Nephron progenitor cell (in vitro differentiated cells): Measurements from ENCODE around the gene PCDH9.

Experiments used
- DNase-seq: peaks from one replicate; pipeline ENCODE4 v3.0.0; 2021
- H3K27ac Mint-ChIP-seq: 2 replicates; pipeline ENCODE4 v1.8.0; 2021; ENCODE audit warnings: mild to moderate bottlenecking, moderate library complexity, mixed read lengths
- H3K27me3 Mint-ChIP-seq: 2 replicates; pipeline ENCODE4 v1.8.0; 2021; ENCODE audit warnings: mild to moderate bottlenecking, low read depth, mixed read lengths; ENCODE audit not compliant: poor library complexity
- H3K36me3 Mint-ChIP-seq: 2 replicates; pipeline ENCODE4 v1.8.0; 2021; ENCODE audit warnings: low read depth, mixed read lengths
- H3K4me1 Mint-ChIP-seq: 2 replicates; pipeline ENCODE4 v1.8.0; 2021; ENCODE audit warnings: mixed read lengths
- H3K4me3 Mint-ChIP-seq: 2 replicates; pipeline ENCODE4 v1.8.0; 2021; ENCODE audit warnings: mild to moderate bottlenecking, moderate library complexity, mixed read lengths
- H3K9me3 Mint-ChIP-seq: 2 replicates; pipeline ENCODE4 v1.8.0; 2021; ENCODE audit warnings: mild to moderate bottlenecking, moderate library complexity, mixed read lengths
- TF ChIP-seq, protein P1 (sequence below): fragments of 200-600 bp; sonication (generic); IDR thresholded peaks from 2 replicates; pipeline ENCODE4 v1.5.0; 2021; ENCODE audit warnings: antibody characterized with exemption

Gene PCDH9

DNA sequence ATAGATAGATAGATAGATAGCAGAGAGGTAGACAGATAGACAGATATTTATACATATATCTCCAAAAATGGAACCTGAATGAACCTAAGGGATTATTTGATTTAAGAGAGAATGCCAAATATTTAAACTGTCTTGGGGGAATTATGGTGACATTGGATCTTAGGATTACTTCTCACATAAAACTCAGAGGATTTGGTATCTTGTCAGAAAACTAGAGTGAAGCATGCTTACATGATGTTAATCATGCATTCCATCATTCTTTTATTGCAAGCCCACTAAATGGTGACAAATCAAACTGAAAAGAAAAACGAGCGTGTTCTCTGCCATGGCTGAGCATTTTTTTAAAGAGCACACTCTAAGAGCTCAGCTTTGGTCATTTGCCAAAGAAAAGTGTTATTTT, 165.2 kb downstream of the PCDH9 start:
- no peaks in the 10 kb centered on the region for H3K36me3 Mint-ChIP-seq

DNA sequence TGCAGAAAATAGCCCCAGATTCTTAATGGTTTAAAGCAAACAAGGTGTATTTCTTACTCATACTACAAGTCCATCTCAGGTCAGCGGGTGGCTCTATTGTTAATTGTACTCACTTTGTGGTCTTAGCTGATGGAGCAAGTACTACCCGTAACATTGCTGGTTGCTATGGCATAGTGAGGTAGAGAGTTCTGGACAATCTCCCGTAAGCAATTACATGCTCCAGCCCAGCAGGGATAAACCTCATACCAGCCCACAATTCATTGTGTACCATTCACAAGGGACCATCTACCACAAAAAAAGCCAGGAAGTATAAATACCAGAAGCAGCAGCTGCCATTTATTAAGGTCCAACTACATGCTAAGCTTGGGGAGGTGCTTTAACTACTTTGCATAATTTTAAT, 167.1 kb downstream of the PCDH9 start:
- Mint-ChIP-seq H3K4me1 (peaks cover 8% of the 10 kb centered on the region), H3K4me3 (no peak overlapping the region), H3K9me3 (no peaks in the 10 kb centered on the region), H3K27me3 (no peaks in the 10 kb centered on the region), H3K27ac (no peak overlapping the region), H3K36me3 (no peaks in the 10 kb centered on the region)
- DNase-seq = no peak
- TF ChIP-seq, protein P1, sequence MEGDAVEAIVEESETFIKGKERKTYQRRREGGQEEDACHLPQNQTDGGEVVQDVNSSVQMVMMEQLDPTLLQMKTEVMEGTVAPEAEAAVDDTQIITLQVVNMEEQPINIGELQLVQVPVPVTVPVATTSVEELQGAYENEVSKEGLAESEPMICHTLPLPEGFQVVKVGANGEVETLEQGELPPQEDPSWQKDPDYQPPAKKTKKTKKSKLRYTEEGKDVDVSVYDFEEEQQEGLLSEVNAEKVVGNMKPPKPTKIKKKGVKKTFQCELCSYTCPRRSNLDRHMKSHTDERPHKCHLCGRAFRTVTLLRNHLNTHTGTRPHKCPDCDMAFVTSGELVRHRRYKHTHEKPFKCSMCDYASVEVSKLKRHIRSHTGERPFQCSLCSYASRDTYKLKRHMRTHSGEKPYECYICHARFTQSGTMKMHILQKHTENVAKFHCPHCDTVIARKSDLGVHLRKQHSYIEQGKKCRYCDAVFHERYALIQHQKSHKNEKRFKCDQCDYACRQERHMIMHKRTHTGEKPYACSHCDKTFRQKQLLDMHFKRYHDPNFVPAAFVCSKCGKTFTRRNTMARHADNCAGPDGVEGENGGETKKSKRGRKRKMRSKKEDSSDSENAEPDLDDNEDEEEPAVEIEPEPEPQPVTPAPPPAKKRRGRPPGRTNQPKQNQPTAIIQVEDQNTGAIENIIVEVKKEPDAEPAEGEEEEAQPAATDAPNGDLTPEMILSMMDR = no peak

More for the DNA sequence above, 165.2 kb downstream of the PCDH9 start:
- no peak for DNase-seq
- no peaks in the 10 kb centered on the region for H3K27me3 Mint-ChIP-seq
- H3K9me3 Mint-ChIP-seq = no peaks in the 10 kb centered on the region
- peaks cover 16% of the 10 kb centered on the region for H3K4me1 Mint-ChIP-seq
- TF ChIP-seq, protein P1 = no peak
- H3K4me3 Mint-ChIP-seq = no peak overlapping the region
- H3K27ac Mint-ChIP-seq = no peak overlapping the region

DNA sequence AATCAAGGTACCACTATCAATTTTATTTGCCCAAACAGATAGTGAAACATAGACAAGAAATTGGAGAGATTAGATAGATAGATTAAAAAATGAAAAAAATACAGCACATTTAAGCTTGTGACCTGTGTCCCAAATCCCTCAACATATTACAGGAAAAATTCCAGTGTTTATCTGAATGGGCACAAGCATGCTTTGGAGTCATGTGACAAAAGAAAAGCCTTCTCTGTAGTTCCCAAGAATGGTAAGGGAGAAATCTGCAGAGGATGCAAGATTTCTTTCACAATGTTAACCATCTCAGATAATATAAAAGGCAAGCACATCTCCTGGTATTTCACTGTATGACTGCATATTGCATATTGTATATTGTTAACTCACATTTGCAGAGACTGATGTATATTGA, 168.0 kb downstream of the PCDH9 start:
- Mint-ChIP-seq H3K9me3 (no peaks in the 10 kb centered on the region), H3K36me3 (no peaks in the 10 kb centered on the region), H3K27me3 (no peaks in the 10 kb centered on the region), H3K27ac (no peak overlapping the region), H3K4me1 (peaks cover 10% of the 10 kb centered on the region), H3K4me3 (no peak overlapping the region)
- TF ChIP-seq, protein P1 = no peak
- DNase-seq = no peak

DNA sequence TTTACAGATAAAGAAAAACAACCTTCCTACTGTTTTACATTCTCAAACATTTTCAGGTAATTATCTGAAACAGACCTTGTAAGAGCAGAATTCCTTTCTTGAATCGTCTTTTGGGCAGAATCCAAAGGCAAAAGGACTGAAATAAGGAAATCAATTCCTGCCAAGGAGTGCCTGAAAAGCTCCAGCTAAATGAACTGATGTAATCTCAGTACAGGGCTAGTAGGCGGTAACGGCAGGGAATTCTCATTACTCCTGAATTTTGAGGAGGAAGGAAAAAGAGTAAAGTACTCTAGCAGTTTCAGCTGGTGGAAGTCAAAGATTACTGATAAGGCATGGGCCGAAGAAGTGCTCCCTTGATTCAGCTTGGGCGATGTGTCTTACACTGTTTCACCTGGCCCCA, 168.4 kb downstream of the PCDH9 start:
- peaks cover 12% of the 10 kb centered on the region for H3K4me1 Mint-ChIP-seq
- no peaks in the 10 kb centered on the region for H3K36me3 Mint-ChIP-seq
- no peaks in the 10 kb centered on the region for H3K27me3 Mint-ChIP-seq
- TF ChIP-seq, protein P1 = no peak
- DNase-seq = no peak
- no peak overlapping the region for H3K4me3 Mint-ChIP-seq
- no peak overlapping the region for H3K27ac Mint-ChIP-seq
- no peaks in the 10 kb centered on the region for H3K9me3 Mint-ChIP-seq

DNA sequence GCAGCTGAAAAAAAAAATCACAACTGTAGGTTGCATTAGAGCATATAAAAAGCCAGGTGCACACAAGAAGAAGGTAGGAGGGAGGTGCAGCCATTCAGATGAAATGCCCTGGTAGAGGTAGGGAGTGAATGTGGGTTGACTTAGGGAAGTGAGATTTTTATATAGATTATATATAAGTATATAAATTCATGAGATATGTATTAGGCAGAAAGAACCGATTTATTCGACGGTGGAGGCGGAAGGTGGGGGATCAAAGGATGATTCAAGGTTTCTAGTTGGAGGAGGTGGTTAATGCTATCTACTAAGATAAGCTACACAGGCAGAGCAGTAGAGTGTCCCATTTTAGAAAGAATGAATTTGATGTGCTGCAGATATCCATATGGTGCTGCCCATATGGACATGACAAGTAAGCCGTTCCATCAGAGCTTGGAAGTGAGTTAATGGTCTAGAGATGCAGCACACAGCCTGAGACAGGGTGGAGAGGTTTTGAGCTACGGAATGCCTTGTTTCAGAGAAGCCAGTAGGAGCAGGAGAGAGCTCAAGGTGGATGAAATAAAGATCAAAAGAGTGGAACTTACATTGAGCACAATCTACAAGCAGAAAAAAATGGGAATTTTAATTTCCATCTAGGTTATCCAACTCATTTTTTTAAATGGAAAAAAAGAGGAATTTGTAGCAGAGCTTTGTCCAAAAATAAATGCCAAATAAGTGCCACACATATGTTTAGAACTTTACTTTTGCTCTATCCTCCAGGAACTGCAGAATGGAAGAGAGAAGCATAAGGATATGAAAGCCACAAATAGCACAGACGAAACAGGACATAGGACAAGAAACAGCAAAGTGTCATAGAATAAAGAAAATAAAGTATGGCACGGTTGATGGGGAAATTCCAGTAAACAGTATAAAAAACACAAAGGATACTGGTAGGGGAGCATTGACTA, 177.3 kb downstream of the PCDH9 start:
- TF ChIP-seq, protein P1 = no peak
- H3K4me3 Mint-ChIP-seq = no peak overlapping the region
- H3K36me3 Mint-ChIP-seq = no peaks in the 10 kb centered on the region
- no peak for DNase-seq
- H3K27me3 Mint-ChIP-seq = no peaks in the 10 kb centered on the region
- H3K9me3 Mint-ChIP-seq = no peaks in the 10 kb centered on the region
- peak overlapping the region; percentile 55 for H3K27ac Mint-ChIP-seq
- H3K4me1 Mint-ChIP-seq = peaks cover 12% of the 10 kb centered on the region

DNA sequence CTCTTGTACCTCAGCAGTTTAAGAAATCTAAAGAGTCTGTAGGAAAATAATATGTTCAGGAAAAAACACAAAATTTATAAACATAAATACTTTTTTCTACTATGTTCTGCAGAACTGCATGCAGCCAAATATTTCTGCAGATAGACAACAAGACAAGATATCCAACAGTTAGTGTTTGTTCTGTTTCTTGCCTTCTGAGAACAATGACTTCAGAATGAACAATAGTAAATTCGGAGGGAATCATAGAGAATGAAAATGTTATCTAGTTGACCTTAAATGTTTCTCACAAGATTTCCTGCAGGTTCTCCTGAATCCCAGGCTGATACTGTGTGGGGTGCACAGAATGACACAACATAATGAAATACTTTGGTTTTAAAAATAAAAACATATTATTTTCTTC, 180.4 kb downstream of the PCDH9 start:
- no peak for DNase-seq
- H3K4me1 Mint-ChIP-seq = peaks cover 10% of the 10 kb centered on the region
- TF ChIP-seq, protein P1 = no peak
- no peak overlapping the region for H3K27ac Mint-ChIP-seq
- no peaks in the 10 kb centered on the region for H3K27me3 Mint-ChIP-seq
- H3K9me3 Mint-ChIP-seq = no peaks in the 10 kb centered on the region
- H3K4me3 Mint-ChIP-seq = no peak overlapping the region
- H3K36me3 Mint-ChIP-seq = no peaks in the 10 kb centered on the region
